Measurements from ENCODE around the gene AKR1B15.

AKR1B15 gene

DNA sequence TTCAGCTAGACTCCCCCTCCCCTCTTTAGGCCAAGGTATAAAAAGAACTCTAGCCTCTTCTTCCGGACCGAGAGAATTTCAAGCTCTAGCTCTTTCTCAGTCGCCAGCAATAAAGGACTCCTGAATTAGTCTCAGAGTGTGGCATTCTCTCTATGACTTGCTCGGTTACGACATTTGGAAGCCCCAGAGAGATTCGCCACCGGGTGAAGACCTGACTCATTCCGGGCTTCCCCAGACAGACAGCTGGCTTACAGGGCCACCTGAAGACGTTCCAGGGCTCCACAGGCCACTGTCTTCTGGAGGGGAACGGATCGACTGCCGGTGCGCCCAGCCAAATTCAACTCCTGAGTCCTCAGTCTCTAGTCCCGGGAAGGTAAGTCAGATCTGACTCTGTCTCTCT lies at the start of gene AKR1B15:
Gene AKR1B15, plus strand, starts transcription at position 234 of the 400 bp plus-strand sequence. CDS start 15,510 bp downstream, outside the sequence.
- H3K27ac Mint-ChIP-seq: peak within 1 kb of the TSS; percentile 68

GRCh38 chr7:134500406-134500805 lies 48.5 kb upstream of the AKR1B15 start:
- no peaks in the 10 kb centered on the region for H3K36me3 Mint-ChIP-seq (ENCODE audit: low read depth)
- no peak overlapping the region for H3K4me3 Mint-ChIP-seq
- DNase-seq: no peak
- no peaks in the 10 kb centered on the region for H3K4me1 Mint-ChIP-seq
- TF ChIP-seq, protein P1, sequence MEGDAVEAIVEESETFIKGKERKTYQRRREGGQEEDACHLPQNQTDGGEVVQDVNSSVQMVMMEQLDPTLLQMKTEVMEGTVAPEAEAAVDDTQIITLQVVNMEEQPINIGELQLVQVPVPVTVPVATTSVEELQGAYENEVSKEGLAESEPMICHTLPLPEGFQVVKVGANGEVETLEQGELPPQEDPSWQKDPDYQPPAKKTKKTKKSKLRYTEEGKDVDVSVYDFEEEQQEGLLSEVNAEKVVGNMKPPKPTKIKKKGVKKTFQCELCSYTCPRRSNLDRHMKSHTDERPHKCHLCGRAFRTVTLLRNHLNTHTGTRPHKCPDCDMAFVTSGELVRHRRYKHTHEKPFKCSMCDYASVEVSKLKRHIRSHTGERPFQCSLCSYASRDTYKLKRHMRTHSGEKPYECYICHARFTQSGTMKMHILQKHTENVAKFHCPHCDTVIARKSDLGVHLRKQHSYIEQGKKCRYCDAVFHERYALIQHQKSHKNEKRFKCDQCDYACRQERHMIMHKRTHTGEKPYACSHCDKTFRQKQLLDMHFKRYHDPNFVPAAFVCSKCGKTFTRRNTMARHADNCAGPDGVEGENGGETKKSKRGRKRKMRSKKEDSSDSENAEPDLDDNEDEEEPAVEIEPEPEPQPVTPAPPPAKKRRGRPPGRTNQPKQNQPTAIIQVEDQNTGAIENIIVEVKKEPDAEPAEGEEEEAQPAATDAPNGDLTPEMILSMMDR (IDR thresholded peaks at IDR 0.05): no peak
- no peak overlapping the region for H3K27ac Mint-ChIP-seq
- H3K9me3 Mint-ChIP-seq: no peaks in the 10 kb centered on the region
- peaks cover 4% of the 10 kb centered on the region for H3K27me3 Mint-ChIP-seq (ENCODE audit: low read depth, poor library complexity)

More for the DNA sequence above, at the start of gene AKR1B15:
- H3K4me1 Mint-ChIP-seq: peaks cover 68% of the 10 kb centered on the region
- H3K36me3 Mint-ChIP-seq (ENCODE audit: low read depth): no peaks in the 10 kb centered on the region
- no peaks in the 10 kb centered on the region for H3K9me3 Mint-ChIP-seq
- H3K27me3 Mint-ChIP-seq (ENCODE audit: low read depth, poor library complexity): peaks cover 9% of the 10 kb centered on the region
- H3K4me3 Mint-ChIP-seq: peak within 1 kb of the TSS; percentile 75
- DNase-seq: no peak
- TF ChIP-seq, protein P1 (IDR thresholded peaks at IDR 0.05): no peak

- H3K9me3 Mint-ChIP-seq: no peaks in the 10 kb centered on the region
- TF ChIP-seq, protein P1 (IDR thresholded peaks at IDR 0.05): no peak
- no peak overlapping the region for H3K4me3 Mint-ChIP-seq
- H3K36me3 Mint-ChIP-seq (ENCODE audit: low read depth): no peaks in the 10 kb centered on the region
- no peak overlapping the region for H3K27ac Mint-ChIP-seq
- no peaks in the 10 kb centered on the region for H3K4me1 Mint-ChIP-seq
- DNase-seq: no peak
- peaks cover 4% of the 10 kb centered on the region for H3K27me3 Mint-ChIP-seq (ENCODE audit: low read depth, poor library complexity)
Measured at GRCh38 chr7:134500982-134501381, 47.9 kb upstream of the AKR1B15 start.

- Mint-ChIP-seq H3K9me3 (no peaks in the 10 kb centered on the region), H3K36me3 (ENCODE audit: low read depth) (no peaks in the 10 kb centered on the region), H3K27ac (no peak overlapping the region), H3K4me1 (no peaks in the 10 kb centered on the region), H3K4me3 (no peak overlapping the region), H3K27me3 (ENCODE audit: low read depth, poor library complexity) (peaks cover 5% of the 10 kb centered on the region)
- TF ChIP-seq, protein P1 (IDR thresholded peaks at IDR 0.05): no peak
- no peak for DNase-seq
Measured at GRCh38 chr7:134502463-134503371, 46.2 kb upstream of the AKR1B15 start.

DNA sequence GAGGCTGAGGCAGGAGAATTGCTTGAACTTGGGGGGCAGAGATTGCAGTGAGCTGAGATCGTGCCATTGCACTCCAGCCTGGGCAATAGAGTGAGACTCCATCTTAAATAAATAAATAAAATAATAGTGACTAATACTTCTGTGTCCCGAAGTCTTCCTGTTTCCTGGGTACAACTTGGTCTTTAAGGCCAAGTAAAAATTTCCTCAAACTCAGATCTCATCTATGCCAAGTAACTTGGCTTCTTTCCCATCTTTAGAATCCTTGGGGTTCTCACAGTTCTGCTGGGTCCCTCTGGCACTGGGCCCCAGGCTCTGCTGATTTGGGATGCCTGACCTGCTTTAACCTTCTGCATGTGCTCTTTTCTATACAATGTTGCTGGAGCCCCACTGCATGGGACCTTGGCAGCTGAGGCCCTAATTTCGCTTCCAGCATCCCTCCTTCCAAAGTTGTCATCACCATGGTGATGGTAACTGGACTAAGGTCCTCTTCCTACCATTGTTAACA lies 44.2 kb upstream of the AKR1B15 start:
- Mint-ChIP-seq H3K36me3 (ENCODE audit: low read depth) (no peaks in the 10 kb centered on the region), H3K9me3 (no peaks in the 10 kb centered on the region), H3K4me3 (no peak overlapping the region), H3K27ac (no peak overlapping the region), H3K27me3 (ENCODE audit: low read depth, poor library complexity) (peaks cover 10% of the 10 kb centered on the region), H3K4me1 (no peaks in the 10 kb centered on the region)
- TF ChIP-seq, protein P1 (IDR thresholded peaks at IDR 0.05): no peak
- DNase-seq: no peak
